Neuronal stem cell (in vitro differentiated cells): ENCODE measurements around the gene SEC31A.
"Not testable (repeated sequence)": the region's sequence is repeated elsewhere in the genome, so short reads cannot be mapped to it uniquely, and the experiment has no call there.

Experiments
- DNase-seq: peaks from one replicate; pipeline ENCODE4 v3.0.0-alpha.2; 2013; ENCODE audit warnings: low spot score
- H2AFZ ChIP-seq: one replicate; pipeline ENCODE4 v1.6.1; 2013; ENCODE audit warnings: mild to moderate bottlenecking, low read length, inconsistent platforms
- H2AK5ac ChIP-seq: 2 replicates; pipeline ENCODE4 v1.6.1; 2013; ENCODE audit warnings: low read depth, mild to moderate bottlenecking, inconsistent platforms, low read length, moderate library complexity, mixed read lengths
- H2BK120ac ChIP-seq: 2 replicates; pipeline ENCODE4 v1.6.1; 2013; ENCODE audit warnings: low read depth, mild to moderate bottlenecking, inconsistent platforms, low read length, moderate library complexity, mixed read lengths
- H2BK12ac ChIP-seq: one replicate; pipeline ENCODE4 v1.6.1; 2013; ENCODE audit warnings: low read length, inconsistent platforms
- H2BK15ac ChIP-seq: 2 replicates; pipeline ENCODE4 v1.6.1; 2013; ENCODE audit warnings: mild to moderate bottlenecking, low read length, inconsistent platforms, mixed read lengths
- H2BK5ac ChIP-seq: one replicate; pipeline ENCODE4 v1.6.1; 2013; ENCODE audit warnings: inconsistent platforms, mild to moderate bottlenecking, low read length, moderate library complexity
- H3K14ac ChIP-seq: one replicate; pipeline ENCODE4 v1.6.1; 2013; ENCODE audit warnings: low read length, inconsistent platforms
- H3K18ac ChIP-seq: 2 replicates; pipeline ENCODE4 v1.6.1; 2013; ENCODE audit warnings: low read length, inconsistent platforms
- H3K23ac ChIP-seq: 2 replicates; pipeline ENCODE4 v1.6.1; 2013; ENCODE audit warnings: low read depth, mild to moderate bottlenecking, mixed read lengths, low read length, inconsistent platforms; ENCODE audit not compliant: poor library complexity
- H3K27ac ChIP-seq: replicated peaks from 3 replicates; pipeline ENCODE4 v1.5.1; 2013; ENCODE audit warnings: low read length, inconsistent platforms
- H3K27me3 ChIP-seq, 3 experiments: 2 replicates each; pipeline ENCODE4 v1.6.1; 2013; ENCODE audit warnings: low read length in 3 of 3, mild to moderate bottlenecking in 2 of 3, inconsistent platforms in 1 of 3, low read depth in 1 of 3, mixed read lengths in 1 of 3, moderate library complexity in 1 of 3; ENCODE audit not compliant: control insufficient read depth in 3 of 3, insufficient read depth in 3 of 3
- H3K36me3 ChIP-seq, 2 donors: replicated peaks in 1 of 2; 2 replicates each; pipeline ENCODE4 v1.6.1; 2013; ENCODE audit warnings: low read length in 2 of 2; ENCODE audit not compliant: control insufficient read depth in 2 of 2, insufficient read depth in 2 of 2
- H3K4ac ChIP-seq: 2 replicates; pipeline ENCODE4 v1.6.1; 2013; ENCODE audit warnings: inconsistent platforms, mild to moderate bottlenecking, low read length, moderate library complexity
- H3K4me1 ChIP-seq, 2 donors: 1 replicate in 1 of 2; 2 replicates in 1 of 2; pipeline ENCODE4 v1.6.1; 2013; ENCODE audit warnings: low read length in 2 of 2, low read depth in 1 of 2; ENCODE audit not compliant: control insufficient read depth in 2 of 2, insufficient read depth in 1 of 2
- H3K4me2 ChIP-seq: one replicate; pipeline ENCODE4 v1.6.1; 2013; ENCODE audit warnings: mild to moderate bottlenecking, low read length, inconsistent platforms; ENCODE audit not compliant: insufficient read depth, poor library complexity, severe bottlenecking
- H3K4me3 ChIP-seq, 2 donors: 2 replicates each; pipeline ENCODE4 v1.5.1; 2013; ENCODE audit warnings: low read length in 2 of 2, mild to moderate bottlenecking in 2 of 2, inconsistent platforms in 1 of 2, moderate library complexity in 1 of 2
- H3K79me1 ChIP-seq: one replicate; pipeline ENCODE4 v1.6.1; 2013; ENCODE audit warnings: low read depth, mild to moderate bottlenecking, inconsistent platforms, low read length, moderate library complexity
- H3K9ac ChIP-seq: one replicate; pipeline ENCODE4 v1.6.1; 2013; ENCODE audit warnings: mild to moderate bottlenecking, low read depth, low read length, inconsistent platforms; ENCODE audit not compliant: poor library complexity
- H3K9me3 ChIP-seq, 2 donors: replicated peaks in 1 of 2; 2 replicates each; pipeline versions ENCODE3 to v1.6.1; 2013; ENCODE audit warnings: low read length in 2 of 2, mild to moderate bottlenecking in 2 of 2, inconsistent platforms in 1 of 2, low read depth in 1 of 2, mixed read lengths in 1 of 2, moderate library complexity in 1 of 2; ENCODE audit not compliant: control insufficient read depth in 2 of 2, insufficient read depth in 1 of 2
- H4K8ac ChIP-seq: one replicate; pipeline ENCODE4 v1.6.1; 2013; ENCODE audit warnings: low read depth, mild to moderate bottlenecking, inconsistent platforms, low read length, moderate library complexity
- H4K91ac ChIP-seq: one replicate; pipeline ENCODE4 v1.6.1; 2013; ENCODE audit warnings: low read length, low read depth, mild to moderate bottlenecking, inconsistent platforms; ENCODE audit not compliant: poor library complexity
- WGBS, 2 donors: extraction: QIAGEN DNeasy Blood & Tissue Kit; methylation state at CpG; one replicate each; pipeline ENCODE4 v1.1.7; 2013; ENCODE audit warnings: missing lambda C conversion rate in 2 of 2, mixed read lengths in 1 of 2; ENCODE audit not compliant: insufficient read length in 2 of 2, insufficient replicate concordance in 1 of 2; ENCODE audit errors: extremely low coverage in 2 of 2; 5-methylcytosine and 5-hydroxymethylcytosine counted together

The SEC31A gene

DNA sequence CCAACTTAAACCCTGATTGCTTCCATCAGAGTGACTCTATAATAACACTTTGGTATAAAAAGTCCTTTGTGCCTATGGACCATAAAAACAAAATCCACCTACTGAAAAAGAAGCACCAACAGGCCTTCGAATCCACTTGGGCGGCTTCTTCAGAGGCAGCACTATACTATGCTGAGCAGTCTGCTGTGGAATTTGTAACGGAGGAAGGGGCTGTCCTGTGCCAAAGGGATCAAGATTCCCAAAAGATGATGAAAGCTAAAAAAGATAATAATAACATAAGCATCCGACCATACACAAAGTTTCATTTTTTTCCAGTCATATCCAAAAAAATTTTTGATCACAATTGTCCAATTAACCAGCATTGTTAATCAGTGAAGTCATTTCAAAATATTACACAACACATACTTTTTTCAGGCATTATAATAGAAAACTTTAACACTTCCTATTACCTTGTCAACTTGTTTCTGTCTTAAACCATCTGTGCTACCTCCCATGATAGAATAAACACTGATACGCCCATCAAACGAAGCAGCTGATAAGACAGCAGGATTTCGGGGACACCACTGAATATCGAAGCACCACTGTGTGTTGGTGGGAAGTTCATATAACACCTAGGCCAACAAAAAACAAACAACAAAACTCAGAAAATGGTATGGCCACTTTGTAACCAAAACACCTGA lies 24.1 kb downstream of the SEC31A start:
- Histone ChIP-seq H3K4me3 (no peak overlapping the region), H4K8ac (no peak overlapping the region), H4K91ac (no peak overlapping the region), H3K23ac (no peak overlapping the region), H2AFZ (no peak overlapping the region), H3K4ac (no peak overlapping the region), H3K4me1 (no peaks in the 10 kb centered on the region), H2BK120ac (no peak overlapping the region), H2BK12ac (no peak overlapping the region), H3K4me2 (no peak overlapping the region), H3K14ac (no peak overlapping the region), H3K27me3 (no peaks in the 10 kb centered on the region), H3K9ac (no peak overlapping the region), H3K36me3 (peaks cover 24 to 97% of the 10 kb centered on the region in 2 donors), H3K27ac (no peak overlapping the region), H3K18ac (no peak overlapping the region), H2BK15ac (no peak overlapping the region), H2BK5ac (no peak overlapping the region), H2AK5ac (no peak overlapping the region), H3K79me1 (no peaks in the 10 kb centered on the region), H3K9me3 (no peaks in the 10 kb centered on the region)
- WGBS, 2 donors, result no CpG with 5 or more reads among the region's 8 CpGs
- no peak for DNase-seq

DNA sequence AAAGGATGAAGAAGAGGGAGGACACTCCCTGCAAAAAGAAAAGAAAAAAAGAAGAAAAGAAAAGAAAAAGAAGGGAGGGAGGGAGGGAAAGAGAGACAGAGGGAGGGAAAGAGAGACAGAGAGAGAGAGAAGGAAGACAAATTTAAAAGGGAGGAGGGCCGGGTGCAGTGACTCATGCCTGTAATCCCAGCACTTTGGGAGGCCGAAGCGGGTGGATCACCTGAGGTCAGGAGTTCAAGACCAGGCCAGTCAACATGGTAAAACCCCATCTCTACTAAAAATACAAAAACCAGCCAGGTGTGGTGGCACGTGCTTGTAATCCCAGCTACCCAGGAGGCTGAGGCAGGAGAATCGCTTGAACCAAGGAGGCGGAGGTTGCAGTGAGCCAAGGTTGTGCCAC lies 24.9 kb downstream of the SEC31A start:
- not testable (repeated sequence) for H3K14ac ChIP-seq, H2AFZ ChIP-seq, H2BK120ac ChIP-seq, H4K91ac ChIP-seq, DNase-seq, H3K27ac ChIP-seq, H2AK5ac ChIP-seq, H3K4me3 ChIP-seq, H3K9me3 ChIP-seq, H2BK5ac ChIP-seq, H4K8ac ChIP-seq, H3K4ac ChIP-seq, H3K23ac ChIP-seq, H3K4me1 ChIP-seq, H3K4me2 ChIP-seq, H2BK15ac ChIP-seq, H3K27me3 ChIP-seq, H2BK12ac ChIP-seq, H3K9ac ChIP-seq, H3K18ac ChIP-seq, H3K79me1 ChIP-seq
- H3K36me3 ChIP-seq, result peaks cover 21 to 96% of the 10 kb centered on the region in 2 donors
- no CpG with 5 or more reads among the region's 6 CpGs for WGBS, 2 donors

GRCh38 chr4:82865592-82865991 lies 25.4 kb downstream of the SEC31A start:
- no peak overlapping the region for H2AK5ac ChIP-seq
- H2BK15ac ChIP-seq, result no peak overlapping the region
- H3K4me3 ChIP-seq, result no peak overlapping the region
- no peak overlapping the region for H2BK12ac ChIP-seq
- DNase-seq, result no peak
- no CpG with 5 or more reads among the region's 1 CpG for WGBS, 2 donors
- H3K18ac ChIP-seq, result no peak overlapping the region
- no peak overlapping the region for H3K14ac ChIP-seq
- no peak overlapping the region for H3K4ac ChIP-seq
- H2AFZ ChIP-seq, result no peak overlapping the region
- H3K27ac ChIP-seq, result no peak overlapping the region
- no peak overlapping the region for H3K23ac ChIP-seq
- H3K36me3 ChIP-seq, result peaks cover 19 to 96% of the 10 kb centered on the region in 2 donors
- no peak overlapping the region for H4K91ac ChIP-seq
- no peaks in the 10 kb centered on the region for H3K27me3 ChIP-seq
- no peak overlapping the region for H3K4me2 ChIP-seq
- no peaks in the 10 kb centered on the region for H3K79me1 ChIP-seq
- H3K4me1 ChIP-seq, result no peaks in the 10 kb centered on the region
- no peak overlapping the region for H2BK5ac ChIP-seq
- no peaks in the 10 kb centered on the region for H3K9me3 ChIP-seq
- H3K9ac ChIP-seq, result no peak overlapping the region
- no peak overlapping the region for H2BK120ac ChIP-seq
- H4K8ac ChIP-seq, result no peak overlapping the region

DNA sequence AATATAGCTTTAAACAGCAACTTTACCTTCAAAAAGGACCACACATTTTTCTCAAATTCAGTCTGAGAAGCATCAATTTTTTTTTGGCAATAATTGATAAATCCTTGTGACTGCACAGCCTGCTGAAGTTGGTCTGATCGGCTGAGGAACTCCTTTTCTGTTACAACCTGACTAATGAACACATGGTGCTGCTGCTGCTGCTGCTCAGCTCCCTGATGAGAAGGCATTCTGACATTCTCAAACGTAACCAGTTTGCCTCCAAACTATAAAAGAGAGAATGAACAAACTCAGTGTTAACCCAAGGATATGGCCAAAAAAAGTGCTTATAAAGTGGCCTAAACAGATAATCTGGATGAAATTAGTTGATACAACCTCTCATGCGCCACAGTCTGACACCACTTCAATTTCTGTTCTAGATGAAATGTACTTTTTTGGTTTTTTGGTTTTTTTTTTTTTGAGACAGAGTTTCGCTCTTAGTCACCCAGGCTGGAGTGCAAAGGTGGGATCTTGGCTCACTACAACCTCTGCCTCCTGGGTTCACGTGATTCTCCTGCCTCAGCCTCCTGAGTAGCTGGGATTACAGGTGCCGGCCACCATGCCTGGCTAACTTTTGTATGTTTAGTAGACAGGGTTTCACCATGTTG lies 26.5 kb downstream of the SEC31A start:
- Histone ChIP-seq H3K14ac (no peak overlapping the region), H3K79me1 (no peaks in the 10 kb centered on the region), H2BK120ac (no peak overlapping the region), H4K91ac (no peak overlapping the region), H3K36me3 (peaks cover 14 to 96% of the 10 kb centered on the region in 2 donors), H2AK5ac (no peak overlapping the region), H2BK5ac (no peak overlapping the region), H2AFZ (no peak overlapping the region), H3K27me3 (no peaks in the 10 kb centered on the region), H3K27ac (no peak overlapping the region), H3K9me3 (no peaks in the 10 kb centered on the region), H3K23ac (no peak overlapping the region), H3K9ac (no peak overlapping the region), H3K4ac (no peak overlapping the region), H3K4me1 (no peaks in the 10 kb centered on the region), H4K8ac (no peak overlapping the region), H2BK15ac (no peak overlapping the region), H2BK12ac (no peak overlapping the region), H3K4me3 (no peak overlapping the region), H3K4me2 (no peak overlapping the region), H3K18ac (no peak overlapping the region)
- no peak for DNase-seq
- WGBS, 2 donors, result no CpG with 5 or more reads among the region's 6 CpGs
